Mesothelial cell of epicardium (in vitro differentiated cells): ENCODE results near the gene ZSWIM7. TPM values are rescaled to one million over a fixed set of nuclear protein-coding genes. Genes with fewer than 3 reads are reported as not detected.

Source experiments
- DNase-seq, 2 experiments: peaks; one replicate each; pipeline ENCODE4 v3.0.0; 2021; ENCODE audit warnings: low spot score in 2 of 2; ENCODE audit not compliant: unreplicated experiment in 2 of 2
- H3K27ac Mint-ChIP-seq: 2 replicates; pipeline ENCODE4 v1.8.0; 2021; ENCODE audit warnings: mixed read lengths
- H3K27me3 Mint-ChIP-seq: 2 replicates; pipeline ENCODE4 v1.8.0; 2021; ENCODE audit warnings: low read depth, mixed read lengths
- H3K36me3 Mint-ChIP-seq: 2 replicates; pipeline ENCODE4 v1.8.0; 2021; ENCODE audit warnings: mixed read lengths
- H3K4me1 Mint-ChIP-seq: 2 replicates; pipeline ENCODE4 v1.8.0; 2021; ENCODE audit warnings: mixed read lengths
- H3K4me3 Mint-ChIP-seq: 2 replicates; pipeline ENCODE4 v1.8.0; 2021; ENCODE audit warnings: mild to moderate bottlenecking, moderate library complexity, mixed read lengths
- H3K9me3 Mint-ChIP-seq: 2 replicates; pipeline ENCODE4 v1.8.0; 2021; ENCODE audit warnings: mixed read lengths
- total RNA-seq: library from RNA; stranded (reverse); gene quantifications from 3 replicates; pipeline ENCODE4 v1.2.1, GENCODE V29; 2021
- TF ChIP-seq, protein P1 (sequence below): fragments of 200-600 bp; sonication (generic); IDR thresholded peaks from one replicate; pipeline ENCODE4 v1.5.0; 2021; ENCODE audit warnings: antibody characterized with exemption; ENCODE audit not compliant: unreplicated experiment

Gene ZSWIM7
- total RNA-seq, 1 donor from 2014 or later = 29.2 TPM

DNA sequence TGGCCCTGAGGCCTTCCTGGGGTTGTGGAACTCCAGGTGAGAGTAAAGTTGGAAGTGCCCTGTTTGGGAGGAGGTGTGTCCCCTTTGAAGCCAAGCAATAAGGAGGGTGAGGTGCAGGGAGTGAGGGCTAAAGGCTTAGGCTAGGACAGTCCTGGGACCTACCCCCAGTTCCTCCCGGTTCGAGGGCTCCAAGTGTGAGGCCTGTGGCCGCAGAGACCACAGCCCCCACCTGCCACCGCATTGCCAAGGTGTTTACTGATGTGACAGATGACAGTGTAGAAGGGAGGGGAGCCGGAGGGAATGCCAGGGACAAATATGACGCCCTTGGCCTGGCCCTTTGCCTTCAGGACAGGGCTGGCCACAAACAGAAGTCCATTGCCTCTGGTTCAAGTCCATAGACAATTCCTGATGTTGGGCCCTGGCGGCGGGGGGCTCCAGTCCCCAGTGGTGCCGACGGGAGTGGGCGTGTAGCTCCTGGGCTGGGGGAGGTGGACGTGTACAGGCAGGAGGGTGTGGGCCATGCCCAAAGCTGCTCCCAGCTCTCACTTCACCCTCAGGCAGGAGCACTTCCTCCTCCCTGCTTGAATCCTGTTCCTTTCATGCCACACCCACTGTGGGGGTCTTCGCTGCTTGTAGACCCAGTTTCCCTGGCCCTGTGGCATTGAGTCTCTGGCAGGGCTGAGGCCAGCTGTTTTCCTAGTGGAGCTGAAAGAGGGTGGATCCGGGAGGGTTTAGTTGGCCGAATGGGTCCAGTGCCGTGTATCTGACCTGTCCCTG, 51.3 kb downstream of the ZSWIM7 start:
- Mint-ChIP-seq H3K9me3 (no peaks in the 10 kb centered on the region), H3K27ac (no peak overlapping the region), H3K4me1 (peaks cover 13% of the 10 kb centered on the region), H3K36me3 (no peaks in the 10 kb centered on the region), H3K4me3 (no peak overlapping the region), H3K27me3 (peaks cover 33% of the 10 kb centered on the region)
- TF ChIP-seq, protein P1, sequence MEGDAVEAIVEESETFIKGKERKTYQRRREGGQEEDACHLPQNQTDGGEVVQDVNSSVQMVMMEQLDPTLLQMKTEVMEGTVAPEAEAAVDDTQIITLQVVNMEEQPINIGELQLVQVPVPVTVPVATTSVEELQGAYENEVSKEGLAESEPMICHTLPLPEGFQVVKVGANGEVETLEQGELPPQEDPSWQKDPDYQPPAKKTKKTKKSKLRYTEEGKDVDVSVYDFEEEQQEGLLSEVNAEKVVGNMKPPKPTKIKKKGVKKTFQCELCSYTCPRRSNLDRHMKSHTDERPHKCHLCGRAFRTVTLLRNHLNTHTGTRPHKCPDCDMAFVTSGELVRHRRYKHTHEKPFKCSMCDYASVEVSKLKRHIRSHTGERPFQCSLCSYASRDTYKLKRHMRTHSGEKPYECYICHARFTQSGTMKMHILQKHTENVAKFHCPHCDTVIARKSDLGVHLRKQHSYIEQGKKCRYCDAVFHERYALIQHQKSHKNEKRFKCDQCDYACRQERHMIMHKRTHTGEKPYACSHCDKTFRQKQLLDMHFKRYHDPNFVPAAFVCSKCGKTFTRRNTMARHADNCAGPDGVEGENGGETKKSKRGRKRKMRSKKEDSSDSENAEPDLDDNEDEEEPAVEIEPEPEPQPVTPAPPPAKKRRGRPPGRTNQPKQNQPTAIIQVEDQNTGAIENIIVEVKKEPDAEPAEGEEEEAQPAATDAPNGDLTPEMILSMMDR = no peak
- no peak for DNase-seq

DNA sequence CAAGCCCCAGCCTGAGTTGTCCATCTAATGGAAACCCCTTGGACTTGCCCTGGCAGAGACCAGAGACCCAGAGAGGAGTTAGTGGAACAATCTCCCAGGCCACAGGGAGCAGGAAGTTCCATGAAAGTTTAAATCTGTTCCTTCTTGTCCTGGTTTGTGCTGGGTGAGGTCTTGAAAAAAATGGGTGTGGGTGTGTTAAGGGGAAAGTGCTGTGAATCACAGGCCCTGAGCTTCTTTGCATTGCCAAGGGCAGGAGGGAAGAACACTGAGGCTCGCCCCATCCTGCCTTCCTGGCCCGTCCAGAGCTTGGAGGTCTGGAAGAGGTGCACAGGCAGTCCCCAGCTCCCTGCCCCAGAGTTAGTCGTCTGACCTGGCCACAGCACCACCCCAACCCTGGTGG, 52.2 kb downstream of the ZSWIM7 start:
- H3K4me3 Mint-ChIP-seq = peak overlapping the region; percentile 16

DNA sequence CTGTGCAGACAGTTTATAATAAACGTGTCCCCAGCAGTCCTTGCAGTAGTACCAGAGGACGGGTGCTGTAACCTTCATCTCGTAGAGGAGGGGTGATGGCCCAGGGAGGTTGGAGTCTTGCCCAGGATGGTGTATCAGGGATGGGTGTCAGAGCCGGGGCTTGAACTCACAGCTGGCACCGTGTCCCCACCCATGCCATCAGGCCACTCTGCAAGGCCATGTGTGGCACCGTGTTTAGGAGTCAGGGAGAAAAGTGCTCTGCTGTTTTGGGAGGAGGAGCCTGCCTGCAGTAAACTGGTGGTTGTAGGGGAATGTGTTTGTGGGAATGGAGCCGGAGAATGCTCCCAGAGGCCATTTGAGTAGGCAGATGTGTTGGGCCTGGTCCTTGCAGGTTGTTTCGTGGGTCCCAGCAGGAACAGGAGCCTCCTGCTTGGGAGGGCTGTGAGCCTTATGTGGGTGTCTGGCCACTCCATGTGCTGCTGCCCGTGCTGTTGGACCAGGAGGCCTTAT, 52.8 kb downstream of the ZSWIM7 start:
- DNase-seq = no peak
- Mint-ChIP-seq H3K27me3 (peaks cover 40% of the 10 kb centered on the region), H3K4me1 (peaks cover 13% of the 10 kb centered on the region), H3K27ac (no peak overlapping the region), H3K4me3 (peak overlapping the region; percentile 16), H3K9me3 (no peaks in the 10 kb centered on the region), H3K36me3 (no peaks in the 10 kb centered on the region)
- TF ChIP-seq, protein P1 = no peak

More for the DNA sequence above, 52.2 kb downstream of the ZSWIM7 start:
- TF ChIP-seq, protein P1 = no peak
- DNase-seq = no peak
- Mint-ChIP-seq H3K36me3 (no peaks in the 10 kb centered on the region), H3K4me1 (peaks cover 13% of the 10 kb centered on the region), H3K27me3 (peaks cover 40% of the 10 kb centered on the region), H3K9me3 (no peaks in the 10 kb centered on the region), H3K27ac (no peak overlapping the region)

DNA sequence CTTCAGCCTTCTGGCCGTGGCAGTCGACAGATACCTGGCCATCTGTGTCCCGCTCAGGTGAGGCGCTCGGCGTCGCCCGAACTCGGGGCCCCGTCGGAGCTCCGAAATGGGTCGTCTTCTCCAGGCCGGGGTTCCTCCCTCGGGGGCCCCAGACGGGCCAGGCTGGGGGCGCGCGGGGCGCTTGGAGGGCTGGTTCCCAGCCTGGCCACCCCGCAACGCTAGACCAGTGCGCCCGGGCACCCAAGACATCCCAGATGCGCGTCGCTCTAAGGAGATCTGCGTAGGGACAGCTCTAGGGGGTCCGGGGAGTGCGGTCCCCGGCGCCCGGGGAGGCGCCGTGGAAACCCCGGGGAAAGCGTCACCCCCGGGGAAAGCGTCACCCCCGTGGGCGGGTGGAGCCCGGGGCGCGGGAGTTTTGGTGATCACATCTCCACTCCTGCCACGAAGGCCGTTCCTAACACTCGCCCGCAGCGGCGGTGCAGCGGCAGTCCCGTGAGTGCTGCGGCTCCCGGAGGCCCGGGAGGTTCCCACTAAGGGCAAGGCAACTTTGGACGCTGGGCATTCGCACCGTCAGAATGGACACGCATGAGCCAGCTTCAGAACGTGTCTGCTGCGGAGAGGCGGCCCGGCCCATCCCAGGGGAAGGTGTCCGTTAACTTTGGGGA, 53.8 kb downstream of the ZSWIM7 start:
- H3K27me3 Mint-ChIP-seq = peaks cover 40% of the 10 kb centered on the region
- no peak for DNase-seq
- TF ChIP-seq, protein P1 = no peak
- no peaks in the 10 kb centered on the region for H3K9me3 Mint-ChIP-seq
- peaks cover 13% of the 10 kb centered on the region for H3K4me1 Mint-ChIP-seq
- no peak overlapping the region for H3K27ac Mint-ChIP-seq
- no peaks in the 10 kb centered on the region for H3K36me3 Mint-ChIP-seq
- H3K4me3 Mint-ChIP-seq = peak overlapping the region; percentile 70

DNA sequence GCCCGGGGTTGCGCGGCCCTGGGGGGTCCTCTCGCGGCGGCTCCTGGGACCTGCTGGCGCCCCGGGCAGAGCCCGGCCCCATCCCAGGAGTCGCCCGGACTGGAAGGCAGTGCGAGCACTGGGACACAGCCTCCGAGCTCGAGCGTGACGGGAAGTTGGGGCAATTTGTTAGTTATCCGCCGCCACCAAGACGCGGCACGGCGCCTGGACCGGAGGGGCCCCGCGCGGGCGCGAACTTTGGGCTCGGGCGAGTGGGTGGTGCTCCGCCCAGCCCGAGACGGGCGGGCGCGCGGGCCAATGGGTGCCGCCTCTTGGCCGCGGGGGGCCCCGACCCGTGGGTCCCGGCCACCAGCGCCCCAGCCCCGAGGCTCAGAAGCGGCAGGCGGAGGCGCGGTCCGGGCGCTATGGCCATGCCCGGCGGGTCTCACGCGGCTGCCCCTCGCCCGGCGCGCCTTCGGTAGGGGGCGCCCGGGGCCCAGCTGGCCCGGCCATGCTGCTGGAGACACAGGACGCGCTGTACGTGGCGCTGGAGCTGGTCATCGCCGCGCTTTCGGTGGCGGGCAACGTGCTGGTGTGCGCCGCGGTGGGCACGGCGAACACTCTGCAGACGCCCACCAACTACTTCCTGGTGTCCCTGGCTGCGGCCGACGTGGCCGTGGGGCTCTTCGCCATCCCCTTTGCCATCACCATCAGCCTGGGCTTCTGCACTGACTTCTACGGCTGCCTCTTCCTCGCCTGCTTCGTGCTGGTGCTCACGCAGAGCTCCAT, 54.6 kb downstream of the ZSWIM7 start, which contains the start of gene ADORA2B:
Gene ADORA2B, plus strand, starts transcription at position 372 of the 768 bp plus-strand sequence. Its CDS starts 119 bp downstream, at position 491.
- Mint-ChIP-seq H3K4me1 (peaks cover 13% of the 10 kb centered on the region), H3K36me3 (no peaks in the 10 kb centered on the region), H3K27ac (no peak within 1 kb of the TSS), H3K27me3 (peaks cover 40% of the 10 kb centered on the region), H3K4me3 (peak within 1 kb of the TSS; percentile 72), H3K9me3 (no peaks in the 10 kb centered on the region)
- DNase-seq = peak; percentile 32 to 69
- TF ChIP-seq, protein P1 = peak; percentile 28
